OCI-LY7 (cell line): ENCODE measurements around the gene TMEM95.
"Not testable (repeated sequence)": the region's sequence is repeated elsewhere in the genome, so short reads cannot be mapped to it uniquely, and the experiment has no call there.

Experiments used
- CTCF ChIP-seq: fragments of 200-600 bp; sonication (generic); conservative IDR thresholded peaks from 2 replicates; pipeline ENCODE4 v1.5.1; 2014; ENCODE audit warnings: mild to moderate bottlenecking, antibody characterized with exemption, low read length, moderate library complexity, mixed read lengths
- EZH2phosphoT487 ChIP-seq: fragments of 200-600 bp; sonication (generic); IDR thresholded peaks from 2 replicates; pipeline ENCODE4 v1.6.1; 2018; ENCODE audit warnings: low read depth, borderline replicate concordance, mild to moderate bottlenecking, mixed run types, antibody characterized with exemption, low read length, moderate library complexity, mixed read lengths

GRCh38 chr17:7332600-7333069, 22.3 kb upstream of the TMEM95 start:
- TF ChIP-seq CTCF, EZH2phosphoT487: not testable (repeated sequence)
